HTERT RPE-1 (cell line): Measurements from ENCODE around the gene TAF6L.
"Not testable (repeated sequence)": the region's sequence is repeated elsewhere in the genome, so short reads cannot be mapped to it uniquely, and the experiment has no call there.

Experiments used
- in situ Hi-C: fragments of 300-500 bp; cut with MboI; formaldehyde crosslinking; loops from 4 replicates; pipeline ENCODE4 v1.14.3; 2020; ENCODE audit warnings: low sequenced_read_pairs

TAF6L gene, protein sequence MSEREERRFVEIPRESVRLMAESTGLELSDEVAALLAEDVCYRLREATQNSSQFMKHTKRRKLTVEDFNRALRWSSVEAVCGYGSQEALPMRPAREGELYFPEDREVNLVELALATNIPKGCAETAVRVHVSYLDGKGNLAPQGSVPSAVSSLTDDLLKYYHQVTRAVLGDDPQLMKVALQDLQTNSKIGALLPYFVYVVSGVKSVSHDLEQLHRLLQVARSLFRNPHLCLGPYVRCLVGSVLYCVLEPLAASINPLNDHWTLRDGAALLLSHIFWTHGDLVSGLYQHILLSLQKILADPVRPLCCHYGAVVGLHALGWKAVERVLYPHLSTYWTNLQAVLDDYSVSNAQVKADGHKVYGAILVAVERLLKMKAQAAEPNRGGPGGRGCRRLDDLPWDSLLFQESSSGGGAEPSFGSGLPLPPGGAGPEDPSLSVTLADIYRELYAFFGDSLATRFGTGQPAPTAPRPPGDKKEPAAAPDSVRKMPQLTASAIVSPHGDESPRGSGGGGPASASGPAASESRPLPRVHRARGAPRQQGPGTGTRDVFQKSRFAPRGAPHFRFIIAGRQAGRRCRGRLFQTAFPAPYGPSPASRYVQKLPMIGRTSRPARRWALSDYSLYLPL

GRCh38 chr11:62771144-62772021 lies at the start of gene TAF6L:
TSS of gene TAF6L (plus strand) at chr11:62771396. CDS start at chr11:62775784, 4,388 bp downstream.
- in situ Hi-C loops, result no loop called here

DNA sequence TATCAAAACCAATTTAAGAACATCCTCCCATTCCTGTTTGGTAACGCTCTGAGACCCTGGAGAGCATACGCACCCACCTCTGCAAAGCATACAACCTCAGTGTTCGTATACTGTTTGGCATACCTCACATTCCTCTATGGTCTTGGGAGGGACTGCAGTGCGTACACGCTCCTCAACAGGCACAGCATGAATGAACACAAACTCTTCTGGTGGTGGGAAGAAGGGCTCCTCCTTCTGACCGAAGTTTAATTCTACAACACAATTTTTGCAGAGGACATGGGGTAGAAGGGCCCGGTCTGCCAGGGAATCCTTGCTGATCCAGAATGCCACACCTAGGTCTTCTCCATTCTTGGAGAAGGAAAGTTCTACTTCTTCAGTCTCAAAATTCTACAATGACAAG lies 49.2 kb upstream of the TAF6L start:
- in situ Hi-C loops, result no loop called here

DNA sequence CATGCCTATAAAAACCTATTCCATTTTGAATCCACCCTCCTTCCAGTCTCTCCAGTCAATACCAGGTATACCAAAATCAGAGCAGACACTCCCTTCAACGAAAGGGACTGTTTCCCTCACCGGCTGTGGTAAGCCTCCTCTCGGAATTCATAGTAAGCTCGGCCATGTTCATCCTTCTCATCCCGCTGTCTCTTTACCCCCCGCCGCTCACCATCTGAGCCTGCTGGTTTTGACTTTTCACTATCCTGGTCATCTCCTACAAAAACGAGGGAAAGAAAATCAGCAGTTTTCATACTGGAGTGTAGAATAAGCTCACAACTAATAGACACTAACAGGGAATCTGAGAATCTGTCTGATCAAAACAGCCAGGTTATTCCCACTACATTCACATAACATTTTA lies 47.0 kb upstream of the TAF6L start:
- in situ Hi-C loops, result no loop called here

GRCh38 chr11:62725646-62726045 lies 45.5 kb upstream of the TAF6L start:
- in situ Hi-C loops, result no loop called here

DNA sequence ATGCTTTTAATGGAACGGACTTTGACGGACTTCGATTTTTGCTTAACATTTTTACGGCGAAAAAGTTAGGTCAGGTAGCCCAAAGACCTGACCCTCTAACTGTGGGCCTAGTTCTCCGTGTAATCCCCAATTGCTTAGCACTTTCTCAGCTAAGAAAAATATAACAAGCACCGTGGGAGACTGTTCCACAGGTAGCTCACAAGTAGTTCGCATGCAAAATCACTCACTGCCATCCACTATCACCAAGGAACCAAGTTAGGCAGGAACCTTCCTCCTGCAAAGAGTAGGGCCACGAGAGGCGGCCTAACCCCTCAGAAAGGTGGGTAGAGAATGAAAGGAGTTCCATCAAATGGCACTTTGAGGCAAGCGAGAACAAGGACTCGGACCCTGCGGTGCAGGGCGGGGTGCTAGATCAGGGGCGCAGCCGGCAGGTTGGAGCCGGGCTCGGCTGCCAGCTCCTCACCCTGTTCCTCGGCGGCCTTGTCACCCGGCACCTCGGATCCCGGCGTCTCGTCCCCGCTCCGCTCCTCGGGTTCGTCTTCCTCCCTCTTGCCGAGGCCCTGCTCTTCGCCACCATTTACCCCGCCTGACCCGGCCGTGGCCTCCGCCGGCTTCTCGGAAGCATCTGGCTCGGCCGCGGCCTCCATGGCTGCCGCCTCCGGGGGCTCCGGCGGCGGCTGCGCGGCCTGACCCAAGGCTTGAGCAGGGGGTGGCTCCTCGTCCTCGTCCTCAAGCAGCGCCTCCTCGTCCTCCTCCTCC lies 44.9 kb upstream of the TAF6L start:
- in situ Hi-C loops, result no loop called here

GRCh38 chr11:62726915-62727164 lies 44.4 kb upstream of the TAF6L start:
- in situ Hi-C loops, result no loop called here

DNA sequence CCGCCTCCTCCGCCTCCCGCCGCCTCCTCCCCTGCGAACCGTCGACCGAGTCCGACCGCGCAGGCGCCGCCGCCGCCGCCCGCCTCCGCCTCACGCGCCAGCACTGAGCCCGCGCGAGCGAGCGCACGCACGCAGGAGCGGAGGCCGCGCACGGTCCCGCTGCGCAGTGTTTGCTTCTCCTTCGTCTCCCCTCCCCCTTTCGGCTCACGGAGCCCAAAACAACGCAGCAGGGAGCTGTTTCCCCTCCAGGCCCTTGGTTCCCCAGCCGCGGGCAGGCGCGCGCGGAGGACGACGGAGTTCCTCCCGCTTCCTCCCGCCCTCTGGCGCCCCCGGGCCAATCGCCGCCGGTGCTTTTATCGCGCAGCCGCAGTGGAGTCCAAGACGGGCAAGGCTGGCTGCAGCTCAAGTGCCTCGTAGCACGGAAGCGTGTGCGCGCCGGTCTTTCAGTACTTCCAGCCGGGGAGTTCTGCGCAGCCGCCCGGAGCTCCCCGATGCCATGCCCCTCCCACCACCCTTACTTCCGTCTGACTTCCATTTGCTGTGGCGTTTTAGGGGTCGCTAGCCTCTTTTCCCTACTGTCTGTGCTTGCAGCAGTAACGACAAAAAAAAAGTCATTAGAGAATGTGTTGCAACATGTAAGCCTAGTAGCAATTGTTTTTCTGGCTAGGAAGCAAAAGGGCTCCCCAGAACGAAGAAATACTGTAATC lies 43.9 kb upstream of the TAF6L start, which contains the start of gene HNRNPUL2:
Gene HNRNPUL2 (minus strand): TSS at position 293 of the 707 bp plus-strand sequence. CDS start 301 bp downstream, outside the sequence.
- in situ Hi-C loops, result no loop called here

- in situ Hi-C loops, result no loop called here
Measured at GRCh38 chr11:62727872-62728170, 43.4 kb upstream of the TAF6L start.

GRCh38 chr11:62728171-62728988 lies 42.8 kb upstream of the TAF6L start, which contains the start of gene TTC9C:
TSS of gene TTC9C (plus strand) at chr11:62728486. CDS start at chr11:62728849, 363 bp downstream.
- in situ Hi-C loops, result no loop called here

GRCh38 chr11:62730076-62730475 lies 41.1 kb upstream of the TAF6L start:
- in situ Hi-C loops, result not testable (repeated sequence)

- in situ Hi-C loops, result no loop called here
Measured at GRCh38 chr11:62732830-62733229, 38.4 kb upstream of the TAF6L start.

- in situ Hi-C loops, result no loop called here
Measured at GRCh38 chr11:62737196-62737595, 34.0 kb upstream of the TAF6L start.

DNA sequence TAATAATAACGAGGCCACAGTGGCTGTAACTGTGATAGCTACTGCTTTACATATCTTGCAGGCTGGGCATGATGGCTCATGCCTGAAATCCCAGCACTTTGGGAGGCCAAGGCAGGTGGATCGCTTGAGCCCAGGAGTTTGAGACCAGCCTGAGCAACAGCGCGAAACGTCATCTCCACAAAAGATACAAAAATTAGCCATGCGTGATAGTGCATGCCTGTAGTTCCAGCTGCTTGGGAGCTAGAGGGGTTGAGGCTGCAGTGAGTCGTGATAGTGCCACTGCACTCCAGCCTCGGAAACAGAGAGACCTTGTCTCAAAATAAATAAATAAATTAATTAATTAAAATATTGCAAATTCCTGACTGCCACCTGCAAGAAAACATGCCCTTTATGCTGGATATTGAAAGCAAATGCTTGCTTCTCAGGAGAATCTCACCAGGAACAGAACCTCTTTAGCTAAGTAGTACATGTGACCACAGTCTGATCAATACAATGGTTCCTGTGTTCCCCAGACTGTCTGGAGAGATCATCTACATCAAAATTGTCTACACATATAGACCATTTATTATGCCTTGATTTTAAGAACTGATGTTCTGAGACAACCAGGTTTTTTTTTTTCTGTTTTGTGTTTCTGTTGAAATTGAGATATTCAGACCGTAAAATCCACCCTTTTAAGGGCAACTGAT lies 23.6 kb upstream of the TAF6L start:
- in situ Hi-C loops, result no loop called here

DNA sequence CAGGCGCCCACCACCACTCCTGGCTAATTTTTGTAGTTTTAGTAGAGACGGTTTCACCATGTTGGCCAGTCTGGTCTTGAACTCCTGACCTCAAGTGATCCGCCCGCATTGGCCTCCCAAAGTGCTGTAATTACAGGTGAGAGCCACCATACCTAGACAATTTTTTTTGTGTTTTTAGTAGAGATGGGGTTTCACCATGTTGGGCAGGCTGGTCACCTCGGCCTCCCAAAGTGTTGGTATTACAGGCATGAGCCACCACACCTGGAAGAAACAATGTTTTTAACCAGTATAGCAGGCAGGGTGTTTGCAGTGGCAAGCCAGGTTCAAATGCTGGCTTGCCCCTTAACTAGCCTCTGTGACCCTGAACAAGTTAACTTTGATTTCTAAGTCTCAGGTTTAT lies 21.3 kb upstream of the TAF6L start:
- in situ Hi-C loops, result not testable (repeated sequence)

DNA sequence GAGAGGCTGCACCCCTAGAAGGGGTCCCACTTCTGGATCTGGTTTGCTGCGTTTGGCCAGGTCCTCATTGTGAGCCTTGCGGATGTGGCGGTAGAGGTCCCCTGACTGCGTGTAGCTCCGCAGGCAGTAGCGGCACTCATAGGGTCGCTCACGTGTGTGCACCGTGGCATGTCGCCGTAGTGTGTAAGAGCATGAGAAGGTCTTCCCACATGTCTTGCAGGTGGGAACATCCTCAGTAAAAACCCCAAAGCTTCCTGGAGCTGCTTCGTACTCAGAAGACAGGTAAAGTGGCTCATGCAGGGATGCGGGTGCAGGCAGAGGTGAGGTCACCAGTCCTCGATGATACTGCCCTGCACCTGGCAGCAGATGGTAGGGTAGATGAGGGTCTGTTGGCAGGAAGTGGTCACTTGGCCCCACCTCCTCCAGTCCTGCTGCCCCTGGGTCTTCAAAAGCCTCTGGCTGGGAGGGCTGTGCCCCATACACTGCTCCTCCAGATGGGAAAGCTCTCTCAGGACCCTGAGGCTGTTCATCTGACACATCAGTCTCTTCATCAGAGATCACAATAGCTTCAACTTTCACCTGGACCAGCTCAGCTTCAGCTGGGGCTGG lies 18.9 kb upstream of the TAF6L start:
- in situ Hi-C loops, result no loop called here

- in situ Hi-C loops, result no loop called here
Measured at GRCh38 chr11:62752994-62753735, 18.0 kb upstream of the TAF6L start.

- in situ Hi-C loops, result no loop called here
Measured at GRCh38 chr11:62753736-62754603, 17.2 kb upstream of the TAF6L start, which contains the start of gene ZBTB3. TSS of gene ZBTB3 (minus strand) at chr11:62754160. CDS start at chr11:62753664, 496 bp downstream.
